Natural killer cell (primary cell): Measurements from ENCODE around the gene MTHFR. TPM values are rescaled to one million over a fixed set of nuclear protein-coding genes. Genes with fewer than 3 reads are reported as not detected.

Experiments used
- ATAC-seq, 3 donors: fragments of 150-1000 bp in 2 of 3; fragments of 200-7000 bp in 1 of 3; cut with Tn5 transposase; 1 replicate in 1 of 3; 2 replicates in 2 of 3; pipeline ENCODE4 v1.10.0; 2021; ENCODE audit warnings: mild to moderate bottlenecking in 2 of 3, moderate library complexity in 2 of 3
- DNase-seq, 2 donors: peaks; one replicate each; pipeline versions ENCODE4 v3.0.0 to v3.0.0-alpha.2; 2013 to 2021; ENCODE audit warnings: mixed read lengths in 1 of 2
- H3K27ac ChIP-seq: one replicate; pipeline ENCODE4 v1.5.1; 2013; ENCODE audit warnings: mild to moderate bottlenecking, low read length
- H3K27me3 ChIP-seq: one replicate; pipeline ENCODE4 v1.6.1; 2013; ENCODE audit warnings: low read length; ENCODE audit not compliant: control insufficient read depth, insufficient read depth
- H3K36me3 ChIP-seq: one replicate; pipeline ENCODE4 v1.6.1; 2013; ENCODE audit warnings: low read length; ENCODE audit not compliant: control insufficient read depth, insufficient read depth
- H3K4me1 ChIP-seq: one replicate; pipeline ENCODE4 v1.6.1; 2013; ENCODE audit warnings: low read length; ENCODE audit not compliant: control insufficient read depth, insufficient read depth
- H3K4me3 ChIP-seq: one replicate; pipeline ENCODE4 v1.5.1; 2013; ENCODE audit warnings: low read length
- H3K9me3 ChIP-seq: one replicate; pipeline ENCODE4 v1.6.1; 2013; ENCODE audit warnings: low read length; ENCODE audit not compliant: control insufficient read depth, insufficient read depth
- H3K27ac Mint-ChIP-seq, 2 donors: one replicate each; pipeline ENCODE4 v1.8.0; 2022; ENCODE audit warnings: mild to moderate bottlenecking in 2 of 2, mixed read lengths in 2 of 2, moderate library complexity in 1 of 2
- H3K27me3 Mint-ChIP-seq, 2 donors: one replicate each; pipeline ENCODE4 v1.8.0; 2022; ENCODE audit warnings: low read depth in 2 of 2, mixed read lengths in 2 of 2
- H3K36me3 Mint-ChIP-seq: one replicate; pipeline ENCODE4 v1.8.0; 2022; ENCODE audit warnings: mixed read lengths
- H3K4me1 Mint-ChIP-seq, 2 donors: one replicate each; pipeline ENCODE4 v1.8.0; 2022; ENCODE audit warnings: mixed read lengths in 2 of 2
- H3K4me3 Mint-ChIP-seq: one replicate; pipeline ENCODE4 v1.8.0; 2022; ENCODE audit warnings: mild to moderate bottlenecking, moderate library complexity, mixed read lengths
- H3K9me3 Mint-ChIP-seq, 2 donors: one replicate each; pipeline ENCODE4 v1.8.0; 2022; ENCODE audit warnings: mixed read lengths in 2 of 2
- CTCF ChIP-seq: fragments of 200-600 bp; IDR thresholded peaks from one replicate; pipeline ENCODE4 v1.8.0; 2022; ENCODE audit warnings: antibody characterized with exemption
- WGBS: methylation state at CpG from one replicate; pipeline ENCODE4 v1.1.7; 2013; ENCODE audit warnings: missing lambda C conversion rate; ENCODE audit not compliant: insufficient coverage; 5-methylcytosine and 5-hydroxymethylcytosine counted together
- intact Hi-C: fragments of 100-400 bp; cut with micrococcal nuclease; formaldehyde crosslinking; loops from one replicate; pipeline ENCODE4 v1.14.2; 2022
- total RNA-seq, 4 donors: library from RNA; stranded (reverse); fragments of 120-200 nt in 1 of 4; gene quantifications; one replicate each; pipeline versions ENCODE4 v1.2.3 to v1.2.4, GENCODE V29; 2013 to 2022

MTHFR gene
- total RNA-seq, 3 donors from 2014 or later (not counting 1 experiment from before 2014, with no cell fraction given) = 61.8 to 78.4 (median 69.5) TPM

GRCh38 chr1:11837767-11838348 is 32.1 kb upstream of the MTHFR start:
- ATAC-seq (no peak), DNase-seq (no peak)
- Mint-ChIP-seq H3K36me3 (peaks cover 6% of the 10 kb centered on the region), H3K27me3 (no peaks in the 10 kb centered on the region), H3K27ac (no peak overlapping the region), H3K9me3 (no peaks in the 10 kb centered on the region), H3K4me1 (peaks cover 5 to 11% of the 10 kb centered on the region in 2 donors), H3K4me3 (no peak overlapping the region)
- 93% methylated on average over 11 of the region's 11 CpGs for WGBS
- Histone ChIP-seq H3K9me3 (no peaks in the 10 kb centered on the region), H3K27ac (no peak overlapping the region), H3K4me3 (no peak overlapping the region), H3K4me1 (peaks cover 7% of the 10 kb centered on the region), H3K36me3 (peaks cover 73% of the 10 kb centered on the region), H3K27me3 (no peaks in the 10 kb centered on the region)
- TF ChIP-seq CTCF = no peak
- intact Hi-C loops = loop anchor here (1.0 to 2.0 kb wide), 3 partner anchors 56 to 129 kb away; no protein-coding TSS in a partner anchor

GRCh38 chr1:11836955-11837766 is 31.4 kb upstream of the MTHFR start:
- H3K9me3 ChIP-seq = no peaks in the 10 kb centered on the region
- Mint-ChIP-seq H3K4me3 (no peak overlapping the region), H3K27me3 (no peaks in the 10 kb centered on the region), H3K36me3 (peaks cover 6% of the 10 kb centered on the region), H3K27ac (no peak overlapping the region), H3K9me3 (no peaks in the 10 kb centered on the region), H3K4me1 (peaks cover 5 to 6% of the 10 kb centered on the region in 2 donors)
- peaks cover 3% of the 10 kb centered on the region for H3K4me1 ChIP-seq
- no peak overlapping the region for H3K4me3 ChIP-seq
- intact Hi-C loops = no loop called here
- no peak for TF ChIP-seq CTCF
- no peak overlapping the region for H3K27ac ChIP-seq
- DNase-seq (no peak), ATAC-seq (no peak)
- peaks cover 73% of the 10 kb centered on the region for H3K36me3 ChIP-seq
- 95% methylated on average over 36 of the region's 36 CpGs for WGBS
- H3K27me3 ChIP-seq = no peaks in the 10 kb centered on the region

- no peak overlapping the region for H3K4me3 Mint-ChIP-seq
- no peaks in the 10 kb centered on the region for H3K27me3 ChIP-seq
- H3K9me3 Mint-ChIP-seq = no peaks in the 10 kb centered on the region
- no peaks in the 10 kb centered on the region for H3K4me1 ChIP-seq
- TF ChIP-seq CTCF = no peak
- H3K4me3 ChIP-seq = no peak overlapping the region
- H3K9me3 ChIP-seq = no peaks in the 10 kb centered on the region
- peaks cover 5 to 6% of the 10 kb centered on the region in 2 donors for H3K4me1 Mint-ChIP-seq
- H3K27me3 Mint-ChIP-seq = no peaks in the 10 kb centered on the region
- H3K27ac Mint-ChIP-seq = no peak overlapping the region
- WGBS = 96% methylated on average over 28 of the region's 28 CpGs
- peaks cover 63% of the 10 kb centered on the region for H3K36me3 ChIP-seq
- intact Hi-C loops = no loop called here
- DNase-seq (no peak), ATAC-seq (no peak)
- H3K36me3 Mint-ChIP-seq = peaks cover 6% of the 10 kb centered on the region
- no peak overlapping the region for H3K27ac ChIP-seq
Observed at GRCh38 chr1:11835441-11836225, 29.9 kb upstream of the MTHFR start.
